Panc1 (cell line): ENCODE measurements around the gene TOLLIP. TPM values are rescaled to one million over a fixed set of nuclear protein-coding genes. Genes with fewer than 3 reads are reported as not detected.

Experiments used
- ATAC-seq: fragments of 200-7000 bp; cut with Tn5 transposase; 2 replicates; pipeline ENCODE4 v1.9.1; 2020; ENCODE audit warnings: mild to moderate bottlenecking, moderate library complexity
- BruUV-seq: library from RNA; stranded (reverse); fragments of 400-500 nt; replicated peaks from 2 replicates; lab custom pipeline; 2021; lab: Mats Ljungman, UMichigan
- CTCF ChIA-PET: fragments of 300-600 bp; sonication (Branson Sonifier 250); formaldehyde crosslinking; loops from one replicate; lab custom pipeline; 2022; ENCODE audit warnings: antibody characterized with exemption; lab: Charles Lee
- POLR2A ChIA-PET: fragments of 300-600 bp; sonication (Branson Sonifier 250); formaldehyde crosslinking; loops from one replicate; lab custom pipeline; 2022; ENCODE audit warnings: antibody characterized with exemption; lab: Charles Lee
- DNase-seq: peaks from one replicate; pipeline ENCODE4 v3.0.0-alpha.2; 2010; ENCODE audit warnings: low read depth, low spot score
- H3K27ac ChIP-seq: 2 replicates; pipeline ENCODE4 v1.5.1; 2011; ENCODE audit warnings: mild to moderate bottlenecking, low read length, inconsistent platforms
- H3K27me3 ChIP-seq: fragments of 200-500 bp; sonication (Bioruptor generic); 2 replicates; pipeline ENCODE4 v1.6.0; 2014; ENCODE audit warnings: low read length, inconsistent platforms; ENCODE audit not compliant: control insufficient read depth, insufficient read depth
- H3K36me3 ChIP-seq: fragments of 200-500 bp; sonication (Bioruptor generic); 2 replicates; pipeline ENCODE4 v1.5.1; 2014; ENCODE audit warnings: inconsistent platforms, mild to moderate bottlenecking, low read length, moderate library complexity; ENCODE audit not compliant: control insufficient read depth, insufficient read depth
- H3K4me1 ChIP-seq: 2 replicates; pipeline ENCODE4 v1.5.1; 2011; ENCODE audit warnings: inconsistent platforms, mild to moderate bottlenecking, low read length, moderate library complexity; ENCODE audit not compliant: control insufficient read depth, insufficient read depth
- H3K4me3 ChIP-seq, 2 experiments: 2 replicates each; pipeline ENCODE4 v1.5.1; 2011 to 2012; ENCODE audit warnings: low read depth in 2 of 2, low read length in 2 of 2, mild to moderate bottlenecking in 2 of 2, inconsistent platforms in 1 of 2, moderate library complexity in 1 of 2
- H3K9me3 ChIP-seq: fragments of 200-500 bp; sonication (Bioruptor generic); 2 replicates; pipeline ENCODE4 v1.5.1; 2014; ENCODE audit warnings: low read depth, mild to moderate bottlenecking, inconsistent platforms, low read length, moderate library complexity; ENCODE audit not compliant: control insufficient read depth, insufficient read depth
- CTCF ChIP-seq: fragments of 450-650 bp; IDR thresholded peaks from 2 replicates; pipeline ENCODE4 v1.5.1; 2017; ENCODE audit warnings: mild to moderate bottlenecking
- POLR2AphosphoS5 ChIP-seq: IDR thresholded peaks from 2 replicates; pipeline ENCODE4 v1.6.1; 2012; ENCODE audit warnings: mild to moderate bottlenecking, low read depth, low read length, moderate library complexity
- REST ChIP-seq, 2 experiments: IDR thresholded peaks; 2 replicates each; pipeline ENCODE4 v1.6.1; 2011 to 2012; ENCODE audit warnings: low read depth in 2 of 2, control low read depth in 1 of 2, low read length in 1 of 2, mild to moderate bottlenecking in 1 of 2, moderate library complexity in 1 of 2; ENCODE audit not compliant: insufficient read depth in 1 of 2
- SIN3A ChIP-seq: IDR thresholded peaks from 2 replicates; pipeline ENCODE4 v1.6.1; 2012; ENCODE audit warnings: low read depth, mild to moderate bottlenecking, low read length, moderate library complexity, borderline replicate concordance; ENCODE audit not compliant: insufficient read depth
- TCF7L2 ChIP-seq: IDR thresholded peaks from 2 replicates; pipeline ENCODE4 v1.6.1; 2011; ENCODE audit warnings: mild to moderate bottlenecking, low read depth, low read length, inconsistent platforms
- in situ Hi-C: cut with HindIII; loops from 2 replicates; pipeline ENCODE4 v1.10.0; 2016; ENCODE audit warnings: low sequenced_read_pairs, low pct_unique_long_range_greater_than_20kb
- intact Hi-C: fragments of 100-400 bp; cut with micrococcal nuclease; formaldehyde crosslinking; loops from one replicate; pipeline ENCODE4 v1.10.0; 2022; ENCODE audit not compliant: unreplicated experiment
- total RNA-seq: library from RNA; stranded (reverse); gene quantifications from one replicate; pipeline ENCODE4 v1.2.1, GENCODE V29; 2021; ENCODE audit not compliant: unreplicated experiment

The TOLLIP gene
- total RNA-seq, 1 experiment from 2014 or later: 141 TPM

GRCh38 chr11:1290052-1291040 lies 19.1 kb downstream of the TOLLIP start:
- no peaks in the 10 kb centered on the region for H3K4me1 ChIP-seq
- H3K36me3 ChIP-seq: peaks cover 5% of the 10 kb centered on the region; the same call in 1 of the 2 replicates
- no peak overlapping the region for H3K27ac ChIP-seq
- intact Hi-C loops: no loop called here
- H3K27me3 ChIP-seq: no peaks in the 10 kb centered on the region
- ATAC-seq: no peak
- in situ Hi-C loops: no loop called here
- BruUV-seq: no TSS peak
- no peaks in the 10 kb centered on the region for H3K9me3 ChIP-seq
- DNase-seq: no peak
- CTCF ChIA-PET: no interaction called here
- H3K4me3 ChIP-seq: no peak overlapping the region
- POLR2A ChIA-PET: no interaction called here
- TF ChIP-seq SIN3A: no peak
- no peak for TF ChIP-seq TCF7L2
- TF ChIP-seq REST (IDR thresholded peaks at IDR 0.05; ENCODE audit: insufficient read depth in 1 of 2, low read depth in 2 of 2, low read length in 1 of 2): no peak
- no peak for TF ChIP-seq POLR2AphosphoS5
- TF ChIP-seq CTCF: no peak

- no peak for DNase-seq
- no peaks in the 10 kb centered on the region for H3K4me1 ChIP-seq
- no peaks in the 10 kb centered on the region for H3K9me3 ChIP-seq
- no peak for ATAC-seq
- peaks cover 5% of the 10 kb centered on the region; the same call in 1 of the 2 replicates for H3K36me3 ChIP-seq
- no TSS peak for BruUV-seq
- H3K4me3 ChIP-seq: no peak overlapping the region
- ChIA-PET POLR2A (no interaction called here), CTCF (no interaction called here)
- TF ChIP-seq REST (IDR thresholded peaks at IDR 0.05; ENCODE audit: insufficient read depth in 1 of 2, low read depth in 2 of 2, low read length in 1 of 2) (no peak), CTCF (no peak), TCF7L2 (no peak), SIN3A (no peak), POLR2AphosphoS5 (no peak)
- no peaks in the 10 kb centered on the region for H3K27me3 ChIP-seq
- in situ Hi-C loops (no loop called here), intact Hi-C loops (no loop called here)
- H3K27ac ChIP-seq: no peak overlapping the region
Measured at GRCh38 chr11:1289211-1289935, 20.1 kb downstream of the TOLLIP start.
